GM21390 (cell line): ENCODE results near the gene KCNA2.

ENCODE experiments used
- ATAC-seq: cut with Tn5 transposase; IDR thresholded peaks from one replicate; pipeline ENCODE4 v1.9.1; 2021; ENCODE audit not compliant: unreplicated experiment

The KCNA2 gene

GRCh38 chr1:110630839-110631663 lies 24.9 kb upstream of the KCNA2 start:
- peak; percentile 50 for ATAC-seq

DNA sequence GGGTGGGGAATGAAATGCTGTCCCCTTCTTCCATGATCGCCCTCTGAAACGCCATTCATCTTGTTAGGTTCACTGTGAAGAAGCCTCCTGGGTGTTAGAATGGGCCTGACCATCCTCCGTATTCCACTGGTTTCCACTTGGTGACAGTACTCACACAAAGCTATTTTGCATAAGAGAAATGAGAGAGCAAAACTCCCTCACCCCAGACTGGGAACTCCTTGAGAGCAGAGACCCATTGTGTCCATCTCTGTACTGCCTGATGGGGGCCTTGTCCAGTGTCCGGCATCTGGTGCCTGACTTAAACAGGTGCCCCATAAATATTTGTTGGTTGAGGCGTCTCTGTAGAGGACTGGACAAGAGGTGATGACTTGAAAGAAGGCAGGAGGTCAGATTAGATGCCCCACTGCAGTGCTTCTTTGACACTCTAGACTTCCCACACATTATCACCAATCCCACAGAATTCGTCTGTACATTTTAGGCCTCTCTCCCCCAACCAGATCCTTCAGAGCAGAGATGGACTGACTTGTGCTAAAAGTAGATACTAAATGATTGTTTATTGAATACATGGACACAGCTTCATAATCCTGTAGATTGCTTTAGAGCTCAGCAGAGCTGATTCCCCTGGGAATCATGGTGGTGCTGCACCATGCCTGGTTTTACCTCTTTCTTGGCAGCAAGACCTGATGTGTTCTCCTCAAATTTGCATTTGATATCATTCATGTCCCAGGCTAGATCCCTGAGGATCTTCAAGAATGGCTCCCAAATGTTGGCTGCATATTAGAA lies 22.4 kb upstream of the KCNA2 start:
- no peak for ATAC-seq

- ATAC-seq: no peak
These were observed 21.6 kb upstream of the KCNA2 start for GRCh38 chr1:110627764-110628163.

DNA sequence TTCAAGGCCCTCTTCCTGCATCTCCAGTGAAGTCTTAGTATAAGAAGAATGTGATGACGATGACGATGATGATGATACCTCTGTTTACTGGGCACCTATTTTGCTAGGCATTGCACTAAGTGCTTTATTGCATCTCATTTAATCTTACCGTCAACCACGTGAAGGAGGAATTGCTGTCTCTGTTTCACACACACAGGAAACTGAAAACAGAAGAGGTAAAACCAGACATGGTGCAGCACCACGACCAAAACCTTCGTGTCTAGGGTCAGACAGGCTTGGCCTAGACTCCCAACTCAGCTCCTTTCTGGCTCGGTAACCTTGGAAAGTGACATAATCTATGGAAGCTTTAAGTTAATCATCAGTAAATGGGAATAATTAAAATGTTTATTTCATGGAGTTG lies 20.7 kb upstream of the KCNA2 start:
- ATAC-seq: no peak

DNA sequence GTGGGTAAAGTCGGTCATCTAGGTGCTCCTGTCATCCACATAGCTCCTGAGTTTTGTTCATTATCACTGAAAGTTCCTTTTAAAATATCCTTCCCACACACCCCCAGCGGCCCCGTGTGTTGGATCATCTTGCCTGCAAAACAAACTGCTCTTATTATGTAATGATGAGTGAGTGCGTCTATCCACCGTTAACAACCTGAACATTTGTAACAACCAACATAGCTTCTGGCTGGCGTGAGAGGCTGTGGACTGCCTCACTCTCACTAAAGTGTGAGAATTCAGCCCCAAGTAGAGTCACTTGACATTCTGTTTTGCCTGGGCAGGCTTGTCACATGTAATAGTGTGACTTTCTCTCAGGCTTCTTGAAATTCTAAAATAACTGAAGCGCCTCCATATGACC lies 14.5 kb upstream of the KCNA2 start:
- no peak for ATAC-seq

- ATAC-seq: no peak
These were observed 14.1 kb upstream of the KCNA2 start for GRCh38 chr1:110620250-110620615.

DNA sequence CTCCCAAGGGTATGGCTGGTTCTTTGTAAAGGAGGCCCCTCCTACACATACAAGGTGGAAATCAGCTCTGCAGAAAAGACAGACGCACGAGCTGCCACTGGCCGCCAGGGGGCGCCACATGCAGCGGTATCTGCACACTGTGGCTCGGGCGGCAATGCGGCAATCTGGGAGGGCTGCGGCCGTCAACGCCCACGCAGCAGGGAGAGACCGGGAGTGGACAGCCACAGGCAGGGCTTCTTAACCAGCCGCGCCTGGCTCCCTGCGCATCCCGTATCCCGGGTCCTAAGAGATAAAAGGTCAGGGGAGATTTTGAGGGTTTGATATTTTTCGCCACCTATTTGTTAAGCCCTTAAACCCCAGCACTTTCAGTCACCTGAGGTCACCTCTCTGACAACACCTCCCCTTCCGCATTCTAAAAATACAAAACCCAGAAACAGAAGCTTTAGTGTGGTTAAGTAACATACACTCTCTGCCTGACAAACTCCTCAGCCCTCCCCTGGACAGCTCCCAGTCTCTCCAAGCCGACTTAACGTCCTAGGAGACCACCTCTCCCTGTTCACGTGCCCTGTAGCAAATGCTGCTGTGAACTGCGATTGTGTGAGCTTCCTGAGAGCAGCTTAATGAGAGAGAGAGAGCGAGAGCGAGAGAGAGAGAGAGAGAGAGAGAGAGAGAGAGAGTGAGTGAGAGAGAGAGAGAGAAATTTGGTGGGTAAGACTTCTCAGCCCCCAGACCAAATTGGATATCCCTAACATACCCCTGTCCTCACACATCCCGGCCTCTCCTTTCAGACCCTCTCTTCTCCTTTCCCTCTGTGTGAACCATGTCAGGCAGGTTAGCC lies 13.5 kb upstream of the KCNA2 start:
- peak; percentile 74 for ATAC-seq

DNA sequence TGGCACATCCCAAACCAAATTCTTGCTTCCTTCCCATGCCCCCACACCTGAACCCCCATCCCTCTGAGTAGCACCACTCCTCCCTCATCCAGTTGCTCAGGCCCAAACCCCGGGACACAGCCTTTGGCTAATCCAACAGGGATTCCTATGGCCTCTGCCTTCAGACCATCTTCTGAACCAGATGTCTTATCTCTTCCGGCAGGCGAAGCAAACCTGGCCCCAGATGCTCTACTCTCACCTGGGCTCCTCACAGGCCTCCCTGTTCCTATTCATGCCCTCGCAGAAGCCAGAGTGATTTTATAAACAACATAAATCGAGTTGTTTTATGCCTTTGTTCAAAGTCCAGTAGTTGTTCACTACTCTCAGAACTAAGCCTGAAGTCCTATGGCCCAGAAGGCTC lies 12.5 kb upstream of the KCNA2 start:
- ATAC-seq: no peak

GRCh38 chr1:110617589-110617988 lies 11.4 kb upstream of the KCNA2 start:
- ATAC-seq: no peak

DNA sequence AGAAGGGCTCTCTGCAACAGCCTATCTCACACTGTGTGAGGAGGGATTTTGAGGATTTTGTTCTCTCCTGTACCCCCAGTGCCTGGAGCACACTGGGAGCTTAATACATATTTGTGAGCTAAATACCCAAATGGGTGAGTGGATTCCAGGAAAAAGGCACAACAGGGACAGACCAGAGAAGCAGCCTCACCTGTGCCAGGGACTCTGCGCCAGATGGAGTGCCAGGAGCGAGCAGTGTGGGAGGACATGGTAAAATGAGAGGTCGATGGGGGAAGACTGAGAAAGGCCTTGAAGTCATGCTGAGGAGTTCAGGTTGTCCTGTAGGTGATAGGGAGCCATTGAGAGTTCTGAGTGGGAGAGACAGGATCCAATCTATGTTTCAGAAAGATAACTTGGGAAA lies 11.0 kb upstream of the KCNA2 start:
- ATAC-seq: no peak

DNA sequence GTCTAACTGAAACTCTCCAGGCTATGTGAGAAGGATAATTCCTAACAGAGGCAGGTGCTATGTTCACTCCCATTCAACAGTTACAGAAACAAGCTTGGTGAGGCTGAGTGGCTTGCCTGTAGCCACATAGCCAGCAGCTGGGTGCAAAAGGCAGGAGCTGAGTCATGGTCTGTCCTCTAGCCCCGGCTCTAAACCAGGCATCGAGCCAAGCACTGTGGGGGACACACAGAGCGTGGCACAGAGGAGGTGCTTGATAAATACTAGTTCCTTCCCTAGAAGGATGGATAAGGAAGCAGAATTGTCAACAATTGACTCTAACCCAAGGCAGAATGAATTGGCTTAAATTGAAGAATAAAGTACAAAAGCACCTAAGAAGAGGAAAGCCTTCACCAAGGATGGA lies 10.4 kb upstream of the KCNA2 start:
- no peak for ATAC-seq

DNA sequence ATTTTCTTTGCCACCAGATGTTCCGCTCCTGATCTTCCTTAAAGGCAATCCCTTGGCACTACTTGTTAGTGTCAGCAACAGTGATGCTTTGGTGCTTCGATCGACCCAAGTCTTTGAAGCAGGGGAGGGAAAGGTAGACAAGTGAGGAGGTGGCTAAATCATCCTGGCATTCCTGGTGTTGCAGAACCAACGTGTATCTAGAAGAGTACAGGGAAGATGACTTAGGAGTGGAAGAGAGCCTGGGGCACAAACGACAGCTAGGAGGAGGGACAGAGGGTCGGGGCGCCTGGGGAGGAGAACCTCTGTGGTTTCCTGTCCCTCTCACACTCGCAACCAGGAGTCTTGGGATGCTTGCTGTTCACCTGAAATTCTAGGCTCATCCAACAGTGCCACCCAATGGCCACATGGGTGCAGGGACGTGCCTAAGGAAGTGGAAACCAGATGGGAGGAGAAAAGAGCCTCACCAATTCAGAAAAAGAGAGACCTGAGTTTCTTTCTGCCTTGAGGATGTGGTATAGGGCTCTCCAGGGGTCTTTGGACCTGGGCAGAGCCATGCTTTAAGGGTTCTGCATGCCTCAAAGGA lies 9.5 kb upstream of the KCNA2 start:
- no peak for ATAC-seq

- no peak for ATAC-seq
These were observed 6.0 kb upstream of the KCNA2 start for GRCh38 chr1:110612060-110612745.

DNA sequence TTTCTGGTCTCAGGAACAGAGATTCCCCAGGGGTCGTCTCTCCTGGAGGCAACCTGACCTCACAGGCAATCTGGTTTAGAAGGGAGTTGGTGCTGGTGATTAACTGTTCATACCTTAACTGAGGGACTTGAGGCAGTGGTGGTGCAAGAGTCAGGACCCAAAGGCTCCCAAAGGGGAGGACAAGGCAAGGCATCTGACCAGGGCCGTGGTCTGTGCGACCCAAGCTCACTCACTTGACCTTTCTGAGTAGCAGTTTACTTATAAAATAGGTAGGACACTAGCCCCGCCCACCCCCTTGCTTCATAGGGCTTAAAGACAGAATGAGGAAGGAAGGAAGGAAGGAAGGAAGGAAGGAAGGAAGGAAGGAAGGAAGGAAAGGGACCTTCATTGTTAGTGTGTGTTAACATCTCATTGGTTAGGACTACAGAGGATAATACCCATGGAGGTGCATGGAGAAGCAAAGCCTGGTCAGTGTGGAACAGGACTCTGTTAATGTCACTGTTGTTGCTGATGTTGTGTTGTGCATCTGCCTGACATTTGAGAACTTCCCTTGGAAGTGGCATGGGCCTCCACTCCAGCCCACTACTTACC lies 4.6 kb upstream of the KCNA2 start:
- no peak for ATAC-seq

GRCh38 chr1:110610084-110610483 lies 3.9 kb upstream of the KCNA2 start:
- no peak for ATAC-seq

GRCh38 chr1:110608247-110608646 lies 2.1 kb upstream of the KCNA2 start:
- ATAC-seq: no peak

GRCh38 chr1:110607536-110608230 lies 1.5 kb upstream of the KCNA2 start:
- no peak for ATAC-seq

GRCh38 chr1:110606657-110607535 lies 738 bp upstream of the KCNA2 start:
- ATAC-seq: no peak

DNA sequence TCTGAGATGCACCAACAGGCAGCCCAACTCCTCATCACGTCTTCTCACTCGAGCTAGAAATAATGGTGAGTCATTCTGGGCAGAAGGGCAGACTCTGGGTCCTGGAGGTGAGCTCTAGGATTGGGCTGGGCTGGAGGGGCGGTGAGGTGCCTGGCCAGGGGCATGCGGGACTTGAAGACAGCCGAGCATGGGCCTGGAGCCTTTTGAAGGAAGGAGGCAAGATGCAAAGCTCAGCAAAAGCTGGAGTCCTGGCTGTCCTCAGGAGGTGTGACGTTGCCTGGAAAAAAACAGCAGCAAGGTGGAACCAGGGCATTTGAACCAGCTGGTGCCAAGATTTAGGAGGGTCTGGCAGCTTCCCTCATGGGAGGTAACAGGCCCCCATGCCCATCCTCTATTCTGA lies 712 bp downstream of the KCNA2 start:
- no peak for ATAC-seq
